Mesenchymal stem cell (in vitro differentiated cells and primary cell): ENCODE results near the gene RYR2.

ENCODE experiments used
- DNase-seq: peaks from one replicate; pipeline ENCODE4 v3.0.0-alpha.2; 2013
- H2AFZ ChIP-seq: one replicate; pipeline ENCODE4 v1.6.1; 2013; ENCODE audit warnings: low read depth, mild to moderate bottlenecking, control low read depth, inconsistent platforms, low read length, moderate library complexity
- H2AK5ac ChIP-seq: 2 replicates; pipeline ENCODE4 v1.6.1; 2013; ENCODE audit warnings: low read length, moderate library complexity, mild to moderate bottlenecking, inconsistent platforms; ENCODE audit not compliant: severe bottlenecking
- H2BK120ac ChIP-seq: one replicate; pipeline ENCODE4 v1.6.1; 2013; ENCODE audit warnings: low read depth, mild to moderate bottlenecking, inconsistent platforms, low read length, moderate library complexity
- H2BK12ac ChIP-seq, 2 experiments: one replicate each; pipeline ENCODE4 v1.6.1; 2013; ENCODE audit warnings: inconsistent platforms in 2 of 2, low read length in 2 of 2, mild to moderate bottlenecking in 2 of 2, moderate library complexity in 2 of 2, control low read depth in 1 of 2
- H2BK15ac ChIP-seq: one replicate; pipeline ENCODE4 v1.6.1; 2013; ENCODE audit warnings: mild to moderate bottlenecking, low read depth, inconsistent platforms; ENCODE audit not compliant: poor library complexity, severe bottlenecking
- H2BK5ac ChIP-seq: 2 replicates; pipeline ENCODE4 v1.6.1; 2013; ENCODE audit warnings: low read depth, mild to moderate bottlenecking, low read length, control low read depth, inconsistent platforms; ENCODE audit not compliant: poor library complexity, severe bottlenecking
- H3K14ac ChIP-seq, 2 experiments: one replicate each; pipeline ENCODE4 v1.6.1; 2013; ENCODE audit warnings: inconsistent platforms in 2 of 2, low read length in 2 of 2, control low read depth in 1 of 2, mild to moderate bottlenecking in 1 of 2, moderate library complexity in 1 of 2
- H3K18ac ChIP-seq, 2 experiments: one replicate each; pipeline ENCODE4 v1.6.1; 2013; ENCODE audit warnings: inconsistent platforms in 2 of 2, low read length in 2 of 2, control low read depth in 1 of 2, low read depth in 1 of 2, mild to moderate bottlenecking in 1 of 2
- H3K23ac ChIP-seq, 2 experiments: one replicate each; pipeline ENCODE4 v1.6.1; 2013; ENCODE audit warnings: inconsistent platforms in 2 of 2, low read length in 2 of 2, mild to moderate bottlenecking in 2 of 2, moderate library complexity in 2 of 2, control low read depth in 1 of 2
- H3K27ac ChIP-seq: 2 replicates; pipeline ENCODE4 v1.5.1; 2013; ENCODE audit warnings: mild to moderate bottlenecking, moderate library complexity, low read length, control low read depth, inconsistent platforms; ENCODE audit not compliant: poor library complexity, severe bottlenecking
- H3K27me3 ChIP-seq, 2 experiments: 2 replicates each; pipeline versions ENCODE4 v1.6.1 to v1.7.0; 2013; ENCODE audit warnings: low read length in 2 of 2, mild to moderate bottlenecking in 2 of 2, moderate library complexity in 2 of 2, control low read depth in 1 of 2, inconsistent platforms in 1 of 2; ENCODE audit not compliant: control insufficient read depth in 1 of 2, insufficient read depth in 1 of 2
- H3K36me3 ChIP-seq, 2 experiments: 2 replicates each; pipeline versions ENCODE4 v1.6.1 to v1.7.0; 2013; ENCODE audit warnings: low read length in 2 of 2, control low read depth in 1 of 2, inconsistent platforms in 1 of 2, low read depth in 1 of 2, mild to moderate bottlenecking in 1 of 2; ENCODE audit not compliant: insufficient read depth in 2 of 2, control insufficient read depth in 1 of 2
- H3K4ac ChIP-seq, 2 experiments: one replicate each; pipeline ENCODE4 v1.6.1; 2013; ENCODE audit warnings: inconsistent platforms in 2 of 2, low read length in 2 of 2, mild to moderate bottlenecking in 2 of 2, moderate library complexity in 2 of 2, control low read depth in 1 of 2, low read depth in 1 of 2
- H3K4me1 ChIP-seq: 2 replicates; pipeline ENCODE4 v1.6.1; 2013; ENCODE audit warnings: low read depth, low read length, control low read depth; ENCODE audit not compliant: control insufficient read depth, insufficient read depth
- H3K4me2 ChIP-seq: 2 replicates; pipeline ENCODE4 v1.6.1; 2013; ENCODE audit warnings: low read length, mild to moderate bottlenecking, inconsistent platforms; ENCODE audit not compliant: poor library complexity, severe bottlenecking
- H3K4me3 ChIP-seq, 2 experiments: 2 replicates each; pipeline versions ENCODE4 v1.5.1 to v1.7.0; 2013; ENCODE audit warnings: low read length in 2 of 2, mild to moderate bottlenecking in 2 of 2, control low read depth in 1 of 2, low read depth in 1 of 2; ENCODE audit not compliant: insufficient read depth in 1 of 2
- H3K79me1 ChIP-seq: replicated peaks from 2 replicates; pipeline ENCODE4 v1.6.1; 2013; ENCODE audit warnings: mild to moderate bottlenecking, control low read depth, low read length, inconsistent platforms; ENCODE audit not compliant: poor library complexity, severe bottlenecking
- H3K9ac ChIP-seq: 2 replicates; pipeline ENCODE4 v1.7.0; 2013; ENCODE audit warnings: mild to moderate bottlenecking, low read length, moderate library complexity
- H3K9me3 ChIP-seq: 2 replicates; pipeline ENCODE4 v1.7.0; 2013; ENCODE audit warnings: mild to moderate bottlenecking, low read length; ENCODE audit not compliant: control insufficient read depth
- H4K8ac ChIP-seq: one replicate; pipeline ENCODE4 v1.6.1; 2013; ENCODE audit warnings: inconsistent platforms, mild to moderate bottlenecking, low read length, moderate library complexity
- H4K91ac ChIP-seq: one replicate; pipeline ENCODE4 v1.6.1; 2013; ENCODE audit warnings: mild to moderate bottlenecking, low read length, inconsistent platforms
- WGBS: methylation state at CpG from one replicate; pipeline ENCODE4 v1.1.7; 2013; ENCODE audit warnings: mixed read lengths; 5-methylcytosine and 5-hydroxymethylcytosine counted together

The RYR2 gene

GRCh38 chr1:237133921-237134320 lies 91.9 kb downstream of the RYR2 start:
- Histone ChIP-seq H3K27me3 (no peaks in the 10 kb centered on the region), H3K14ac (no peak overlapping the region), H3K4me2 (no peak overlapping the region), H3K9ac (no peak overlapping the region), H2BK5ac (no peak overlapping the region), H3K79me1 (no peaks in the 10 kb centered on the region), H2BK120ac (no peak overlapping the region), H3K4me3 (no peak overlapping the region), H3K4me1 (no peaks in the 10 kb centered on the region), H3K18ac (no peak overlapping the region), H2BK15ac (no peak overlapping the region), H3K23ac (no peak overlapping the region), H2AK5ac (no peak overlapping the region), H2BK12ac (no peak overlapping the region), H2AFZ (no peak overlapping the region), H3K27ac (no peak overlapping the region), H3K9me3 (peaks cover 15% of the 10 kb centered on the region), H4K8ac (no peak overlapping the region), H3K4ac (no peak overlapping the region), H3K36me3 (no peaks in the 10 kb centered on the region), H4K91ac (no peak overlapping the region)
- DNase-seq = no peak
- 35% methylated on average over 3 of the region's 3 CpGs for WGBS

GRCh38 chr1:237134929-237135328 lies 92.9 kb downstream of the RYR2 start:
- Histone ChIP-seq H3K4me3 (no peak overlapping the region), H3K4me2 (no peak overlapping the region), H3K14ac (no peak overlapping the region), H3K4me1 (no peaks in the 10 kb centered on the region), H3K9ac (no peak overlapping the region), H3K79me1 (no peaks in the 10 kb centered on the region), H3K36me3 (no peaks in the 10 kb centered on the region), H3K23ac (no peak overlapping the region), H4K8ac (no peak overlapping the region), H2BK15ac (no peak overlapping the region), H2AK5ac (no peak overlapping the region), H2AFZ (no peak overlapping the region), H3K18ac (no peak overlapping the region), H4K91ac (no peak overlapping the region), H3K9me3 (peaks cover 12% of the 10 kb centered on the region), H3K27ac (no peak overlapping the region), H2BK12ac (no peak overlapping the region), H3K4ac (no peak overlapping the region), H3K27me3 (no peaks in the 10 kb centered on the region), H2BK5ac (no peak overlapping the region), H2BK120ac (no peak overlapping the region)
- DNase-seq = no peak
- no CpG with 5 or more reads among the region's 2 CpGs for WGBS

DNA sequence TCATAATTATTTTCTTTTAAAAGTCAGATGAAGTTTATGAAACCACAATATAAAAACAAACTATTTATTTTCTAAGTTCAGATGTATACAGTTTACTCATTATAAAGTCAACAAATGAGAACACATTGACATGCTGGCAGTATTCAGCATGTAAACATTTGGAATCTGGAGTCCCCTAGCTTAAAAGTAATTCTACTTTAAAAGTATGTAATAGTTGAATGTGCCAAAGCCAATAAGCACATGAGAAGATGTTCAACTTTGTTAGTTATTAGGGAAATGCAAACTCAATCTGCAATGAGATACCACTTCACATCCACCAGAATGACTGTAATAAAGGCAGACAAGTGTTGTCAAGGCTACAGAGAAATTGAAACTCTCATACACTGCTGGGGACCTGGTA lies 96.6 kb downstream of the RYR2 start:
- Histone ChIP-seq H4K91ac (no peak overlapping the region), H3K4me2 (no peak overlapping the region), H3K18ac (no peak overlapping the region), H2BK15ac (no peak overlapping the region), H2AFZ (no peak overlapping the region), H3K14ac (no peak overlapping the region), H3K4me3 (no peak overlapping the region), H3K4me1 (no peaks in the 10 kb centered on the region), H3K4ac (no peak overlapping the region), H3K27ac (no peak overlapping the region), H4K8ac (no peak overlapping the region), H2BK120ac (no peak overlapping the region), H2BK5ac (no peak overlapping the region), H3K23ac (no peak overlapping the region), H3K9me3 (peaks cover 3% of the 10 kb centered on the region), H3K79me1 (no peaks in the 10 kb centered on the region), H3K27me3 (no peaks in the 10 kb centered on the region), H3K36me3 (no peaks in the 10 kb centered on the region), H2AK5ac (no peak overlapping the region), H2BK12ac (no peak overlapping the region), H3K9ac (no peak overlapping the region)
- no peak for DNase-seq

DNA sequence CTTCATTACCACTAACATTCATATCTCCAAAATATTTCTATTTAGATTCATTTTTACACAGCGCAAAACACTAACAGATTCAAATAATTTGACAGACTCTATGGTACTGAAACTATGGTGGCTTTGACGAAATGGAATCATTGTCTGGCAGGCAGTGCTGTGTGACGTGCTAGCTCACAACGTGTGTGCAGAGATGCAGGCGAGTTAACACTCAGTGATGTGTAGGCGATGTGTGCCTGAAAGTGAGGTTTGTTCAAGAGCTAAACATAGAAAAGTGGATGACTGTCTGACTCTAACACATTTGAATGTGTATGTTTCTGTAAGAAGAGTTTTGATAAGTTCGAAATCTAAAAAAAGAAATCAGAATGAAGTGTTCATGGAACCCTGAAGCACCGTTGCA lies 97.7 kb downstream of the RYR2 start:
- Histone ChIP-seq H3K36me3 (no peaks in the 10 kb centered on the region), H3K4me2 (no peak overlapping the region), H3K27me3 (no peaks in the 10 kb centered on the region), H3K9ac (no peak overlapping the region), H4K91ac (no peak overlapping the region), H3K23ac (no peak overlapping the region), H4K8ac (no peak overlapping the region), H2BK120ac (no peak overlapping the region), H3K9me3 (no peaks in the 10 kb centered on the region), H3K14ac (no peak overlapping the region), H2AK5ac (no peak overlapping the region), H3K4ac (no peak overlapping the region), H2AFZ (no peak overlapping the region), H2BK5ac (no peak overlapping the region), H3K79me1 (no peaks in the 10 kb centered on the region), H2BK15ac (no peak overlapping the region), H3K4me3 (no peak overlapping the region), H2BK12ac (no peak overlapping the region), H3K27ac (no peak overlapping the region), H3K4me1 (no peaks in the 10 kb centered on the region), H3K18ac (no peak overlapping the region)
- 81% methylated on average over 7 of the region's 8 CpGs for WGBS
- no peak for DNase-seq
